Left renal pelvis (tissue), 4 donors: ENCODE data around the gene AMPD2. TPM values are rescaled to one million over a fixed set of nuclear protein-coding genes. Genes with fewer than 3 reads are reported as not detected.
A peak's percentile ranks its signal among the peaks of the same experiment; 100 is the strongest.
"Not testable (repeated sequence)": the region's sequence is repeated elsewhere in the genome, so short reads cannot be mapped to it uniquely, and the experiment has no call there.

ENCODE experiments used
- DNase-seq, 4 donors: peaks; one replicate each; pipeline ENCODE4 v3.0.0-alpha.2; 2013; ENCODE audit warnings: low read depth in 4 of 4, low spot score in 3 of 4
- polyA plus RNA-seq, 4 donors: library from polyadenylated mRNA; unstranded; fragments of 120-200 nt; gene quantifications; one replicate each; pipeline ENCODE4 v1.2.1, GENCODE V29; 2013; ENCODE audit not compliant: insufficient read length in 4 of 4

AMPD2 gene
- polyA plus RNA-seq, 4 donors: 40.7 to 62.4 (median 53.7) TPM

- no peak for DNase-seq
Measured at GRCh38 chr1:109644670-109645069, 25.0 kb downstream of the AMPD2 start.

- no peak for DNase-seq
Measured at GRCh38 chr1:109649491-109649914, 29.9 kb downstream of the AMPD2 start.

- no peak for DNase-seq
Measured at GRCh38 chr1:109650609-109651008, 31.0 kb downstream of the AMPD2 start.

- no peak for DNase-seq
Measured at GRCh38 chr1:109652402-109652801, 32.8 kb downstream of the AMPD2 start.

GRCh38 chr1:109653306-109653705 lies 33.7 kb downstream of the AMPD2 start:
- DNase-seq: no peak

- no peak for DNase-seq
Measured at GRCh38 chr1:109654519-109654918, 34.9 kb downstream of the AMPD2 start.

- DNase-seq: peak in 2 of 4 donors; percentile 64 to 69
Measured at GRCh38 chr1:109655615-109656519, 36.2 kb downstream of the AMPD2 start, which contains the start of gene GSTM4. TSS of gene GSTM4 (plus strand) at chr1:109656099. CDS start at chr1:109656390, 291 bp downstream.

GRCh38 chr1:109657395-109657794 lies 37.8 kb downstream of the AMPD2 start:
- no peak for DNase-seq

- DNase-seq: no peak
Measured at GRCh38 chr1:109657970-109658369, 38.3 kb downstream of the AMPD2 start.

- no peak for DNase-seq
Measured at GRCh38 chr1:109658533-109659042, 39.0 kb downstream of the AMPD2 start.

- DNase-seq: no peak
Measured at GRCh38 chr1:109659145-109659544, 39.5 kb downstream of the AMPD2 start.

- peak in 1 of 4 donors; percentile 75 for DNase-seq
Measured at GRCh38 chr1:109659997-109660690, 40.5 kb downstream of the AMPD2 start.

GRCh38 chr1:109660691-109661026 lies 41.0 kb downstream of the AMPD2 start:
- not testable (repeated sequence) for DNase-seq

GRCh38 chr1:109661391-109661790 lies 41.8 kb downstream of the AMPD2 start:
- no peak for DNase-seq

GRCh38 chr1:109664671-109665070 lies 45.0 kb downstream of the AMPD2 start:
- DNase-seq: no peak

- DNase-seq: peak; percentile 77 to 87 (median 83)
Measured at GRCh38 chr1:109667452-109668122, 48.0 kb downstream of the AMPD2 start, which contains the start of gene GSTM2. TSS of gene GSTM2 (plus strand) at chr1:109668057. CDS start at chr1:109668116, 59 bp downstream.

GRCh38 chr1:109668123-109668775 lies 48.6 kb downstream of the AMPD2 start:
- no peak for DNase-seq

GRCh38 chr1:109669246-109669948 lies 49.8 kb downstream of the AMPD2 start:
- no peak for DNase-seq

- not testable (repeated sequence) for DNase-seq
Measured at GRCh38 chr1:109669949-109670302, 50.3 kb downstream of the AMPD2 start.

- DNase-seq: no peak
Measured at GRCh38 chr1:109671067-109671466, 51.4 kb downstream of the AMPD2 start.
